MM.1S (cell line): Measurements from ENCODE around the gene ACLY.

Experiments used
- DNase-seq: peaks from one replicate; pipeline ENCODE4 v3.0.0-alpha.2; 2015
- H2AFZ ChIP-seq: fragments of 300-600 bp; sonication (generic); 2 replicates; pipeline ENCODE4 v1.6.0; 2016; ENCODE audit warnings: antibody characterized with exemption, low read length
- H3F3A ChIP-seq: fragments of 300-600 bp; sonication (generic); 2 replicates; pipeline ENCODE4 v1.6.1; 2016; ENCODE audit warnings: mild to moderate bottlenecking, antibody characterized with exemption, low read length, moderate library complexity, mixed read lengths; ENCODE audit not compliant: insufficient read depth
- H3K27ac ChIP-seq: fragments of 300-600 bp; sonication (generic); 2 replicates; pipeline ENCODE4 v1.5.1; 2016; ENCODE audit warnings: mild to moderate bottlenecking, low read length
- H3K27me3 ChIP-seq: fragments of 300-600 bp; sonication (generic); replicated peaks from 2 replicates; pipeline ENCODE4 v1.6.0; 2016; ENCODE audit warnings: low read length; ENCODE audit not compliant: insufficient read depth
- H3K36me3 ChIP-seq: fragments of 300-600 bp; sonication (generic); replicated peaks from 2 replicates; pipeline ENCODE4 v1.6.1; 2016; ENCODE audit warnings: mild to moderate bottlenecking, low read length, mixed read lengths; ENCODE audit not compliant: insufficient read depth
- H3K4me1 ChIP-seq: fragments of 300-600 bp; sonication (generic); 2 replicates; pipeline ENCODE4 v1.6.1; 2016; ENCODE audit warnings: low read length, mixed read lengths
- H3K4me2 ChIP-seq: fragments of 300-600 bp; sonication (generic); 2 replicates; pipeline ENCODE4 v1.6.0; 2016; ENCODE audit warnings: low read depth, low read length
- H3K4me3 ChIP-seq: fragments of 300-600 bp; sonication (generic); 2 replicates; pipeline ENCODE4 v1.5.1; 2016; ENCODE audit warnings: low read length, mixed read lengths
- H3K79me2 ChIP-seq: fragments of 300-600 bp; sonication (generic); 2 replicates; pipeline ENCODE4 v1.6.1; 2016; ENCODE audit warnings: mixed run types, low read length, mixed read lengths
- H3K9ac ChIP-seq: fragments of 300-600 bp; sonication (generic); 2 replicates; pipeline ENCODE4 v1.6.1; 2016; ENCODE audit warnings: low read length, mixed read lengths
- H3K9me2 ChIP-seq: fragments of 300-600 bp; sonication (generic); replicated peaks from 2 replicates; pipeline ENCODE4 v1.6.1; 2016; ENCODE audit warnings: mild to moderate bottlenecking, low read length, mixed read lengths; ENCODE audit not compliant: insufficient read depth
- H3K9me3 ChIP-seq: fragments of 300-600 bp; sonication (generic); replicated peaks from 2 replicates; pipeline ENCODE4 v1.6.1; 2016; ENCODE audit warnings: mild to moderate bottlenecking, low read length, mixed read lengths; ENCODE audit not compliant: insufficient read depth
- H4K20me1 ChIP-seq: fragments of 300-600 bp; sonication (generic); 2 replicates; pipeline ENCODE4 v1.6.1; 2016; ENCODE audit warnings: mild to moderate bottlenecking, low read length, moderate library complexity, mixed read lengths; ENCODE audit not compliant: insufficient read depth
- EZH2 ChIP-seq: fragments of 300-600 bp; sonication (generic); optimal IDR thresholded peaks from 2 replicates; pipeline ENCODE3; 2017; ENCODE audit warnings: low read depth, mild to moderate bottlenecking, antibody characterized with exemption, low read length, mixed read lengths
- EZH2phosphoT487 ChIP-seq: fragments of 300-600 bp; sonication (generic); IDR thresholded peaks from 2 replicates; pipeline ENCODE4 v1.6.1; 2018; ENCODE audit warnings: antibody characterized with exemption, low read length
- TF ChIP-seq, protein P1 (sequence below): fragments of 300-600 bp; sonication (generic); IDR thresholded peaks from 2 replicates; pipeline ENCODE4 v1.5.1; 2016; ENCODE audit warnings: antibody characterized with exemption, low read length, mixed read lengths

ACLY gene

GRCh38 chr17:41895617-41896016 lies 23.1 kb downstream of the ACLY start:
- no peak overlapping the region for H3K4me2 ChIP-seq

DNA sequence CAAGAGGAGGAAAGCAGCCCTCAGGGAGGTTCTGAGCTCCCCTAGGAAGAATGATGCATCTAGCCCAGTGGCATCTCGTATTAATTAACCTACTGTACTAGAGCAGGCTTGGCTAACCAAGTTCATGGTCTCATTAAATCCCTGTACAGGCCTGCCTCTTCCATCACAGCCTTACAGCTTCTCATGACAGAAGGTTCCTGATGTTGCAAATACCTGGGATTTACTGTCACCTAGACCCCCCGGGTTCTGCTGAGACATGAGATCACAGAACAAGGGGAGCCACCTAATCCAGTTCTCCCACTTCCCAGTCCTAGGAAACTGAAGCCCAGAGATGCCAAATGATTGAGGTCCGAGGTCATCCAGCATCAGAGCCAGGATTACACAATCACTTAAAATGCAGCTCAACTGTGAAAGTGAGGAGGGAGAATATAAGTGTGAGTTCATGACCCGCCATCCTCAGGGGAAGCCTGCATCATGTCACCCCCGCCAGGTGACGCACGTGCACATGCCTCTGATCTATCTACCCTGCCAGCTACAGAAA lies 23.9 kb downstream of the ACLY start:
- Histone ChIP-seq H3K27ac (no peak overlapping the region), H3K79me2 (no peaks in the 10 kb centered on the region), H4K20me1 (no peaks in the 10 kb centered on the region), H3K9me2 (no peaks in the 10 kb centered on the region), H2AFZ (no peak overlapping the region), H3K4me3 (no peak overlapping the region), H3K9me3 (no peaks in the 10 kb centered on the region), H3K9ac (no peak overlapping the region), H3K4me2 (no peak overlapping the region), H3K4me1 (no peaks in the 10 kb centered on the region), H3K36me3 (no peaks in the 10 kb centered on the region; the same call in 1 of the 2 replicates), H3K27me3 (no peaks in the 10 kb centered on the region), H3F3A (no peaks in the 10 kb centered on the region)
- TF ChIP-seq EZH2 = no peak
- no peak for TF ChIP-seq EZH2phosphoT487
- TF ChIP-seq, protein P1, sequence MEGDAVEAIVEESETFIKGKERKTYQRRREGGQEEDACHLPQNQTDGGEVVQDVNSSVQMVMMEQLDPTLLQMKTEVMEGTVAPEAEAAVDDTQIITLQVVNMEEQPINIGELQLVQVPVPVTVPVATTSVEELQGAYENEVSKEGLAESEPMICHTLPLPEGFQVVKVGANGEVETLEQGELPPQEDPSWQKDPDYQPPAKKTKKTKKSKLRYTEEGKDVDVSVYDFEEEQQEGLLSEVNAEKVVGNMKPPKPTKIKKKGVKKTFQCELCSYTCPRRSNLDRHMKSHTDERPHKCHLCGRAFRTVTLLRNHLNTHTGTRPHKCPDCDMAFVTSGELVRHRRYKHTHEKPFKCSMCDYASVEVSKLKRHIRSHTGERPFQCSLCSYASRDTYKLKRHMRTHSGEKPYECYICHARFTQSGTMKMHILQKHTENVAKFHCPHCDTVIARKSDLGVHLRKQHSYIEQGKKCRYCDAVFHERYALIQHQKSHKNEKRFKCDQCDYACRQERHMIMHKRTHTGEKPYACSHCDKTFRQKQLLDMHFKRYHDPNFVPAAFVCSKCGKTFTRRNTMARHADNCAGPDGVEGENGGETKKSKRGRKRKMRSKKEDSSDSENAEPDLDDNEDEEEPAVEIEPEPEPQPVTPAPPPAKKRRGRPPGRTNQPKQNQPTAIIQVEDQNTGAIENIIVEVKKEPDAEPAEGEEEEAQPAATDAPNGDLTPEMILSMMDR = no peak
- no peak for DNase-seq

More at GRCh38 chr17:41895617-41896016, 23.1 kb downstream of the ACLY start:
- Histone ChIP-seq H4K20me1 (no peaks in the 10 kb centered on the region), H3K4me1 (no peaks in the 10 kb centered on the region), H3K27ac (no peak overlapping the region), H3K4me3 (no peak overlapping the region), H2AFZ (no peak overlapping the region), H3K36me3 (no peaks in the 10 kb centered on the region; the same call in 1 of the 2 replicates), H3K9me3 (no peaks in the 10 kb centered on the region), H3F3A (no peaks in the 10 kb centered on the region), H3K9me2 (no peaks in the 10 kb centered on the region), H3K79me2 (no peaks in the 10 kb centered on the region), H3K9ac (no peak overlapping the region), H3K27me3 (no peaks in the 10 kb centered on the region)
- TF ChIP-seq EZH2 (no peak), EZH2phosphoT487 (no peak)
- TF ChIP-seq, protein P1 = no peak
- DNase-seq = no peak

DNA sequence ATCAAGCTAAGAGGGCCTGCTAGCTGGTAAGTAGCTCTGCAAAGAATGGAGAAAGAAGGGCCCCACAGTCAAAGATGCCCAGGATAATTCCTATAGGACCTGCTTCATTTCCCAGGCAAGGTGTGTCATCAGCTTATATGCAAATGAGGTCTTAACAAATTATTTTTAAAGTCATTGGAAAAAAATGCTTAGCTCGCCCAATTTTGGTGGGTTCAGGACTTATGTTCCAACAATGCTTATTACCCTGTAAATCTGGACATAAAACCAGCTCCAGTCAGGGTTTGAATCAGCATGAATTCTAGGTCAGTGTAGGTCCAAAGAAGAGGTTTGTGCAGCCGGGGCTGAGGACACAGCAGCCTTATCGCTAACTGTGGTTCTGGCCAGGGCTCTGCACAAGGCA lies 25.4 kb downstream of the ACLY start:
- H3K4me3 ChIP-seq = no peak overlapping the region
- no peaks in the 10 kb centered on the region for H3F3A ChIP-seq
- no peaks in the 10 kb centered on the region for H4K20me1 ChIP-seq
- H3K36me3 ChIP-seq = no peaks in the 10 kb centered on the region; the same call in 1 of the 2 replicates
- H3K27me3 ChIP-seq = no peaks in the 10 kb centered on the region
- no peak overlapping the region for H3K27ac ChIP-seq
- H3K79me2 ChIP-seq = no peaks in the 10 kb centered on the region
- no peak for DNase-seq
- H3K9me3 ChIP-seq = no peaks in the 10 kb centered on the region
- H3K4me2 ChIP-seq = no peak overlapping the region
- no peak overlapping the region for H2AFZ ChIP-seq
- no peaks in the 10 kb centered on the region for H3K9me2 ChIP-seq
- H3K9ac ChIP-seq = no peak overlapping the region
- H3K4me1 ChIP-seq = no peaks in the 10 kb centered on the region
- no peak for TF ChIP-seq EZH2phosphoT487
- TF ChIP-seq, protein P1 = no peak
